ENCODE measurements around the gene NKIRAS2. TPM values are rescaled to one million over a fixed set of nuclear protein-coding genes. Genes with fewer than 3 reads are reported as not detected.

NKIRAS2 gene
- polyA plus RNA-seq, 1 donor (not counting 4 experiments of a cell fraction or from before 2014, with no cell fraction given) = 26.3 TPM

DNA sequence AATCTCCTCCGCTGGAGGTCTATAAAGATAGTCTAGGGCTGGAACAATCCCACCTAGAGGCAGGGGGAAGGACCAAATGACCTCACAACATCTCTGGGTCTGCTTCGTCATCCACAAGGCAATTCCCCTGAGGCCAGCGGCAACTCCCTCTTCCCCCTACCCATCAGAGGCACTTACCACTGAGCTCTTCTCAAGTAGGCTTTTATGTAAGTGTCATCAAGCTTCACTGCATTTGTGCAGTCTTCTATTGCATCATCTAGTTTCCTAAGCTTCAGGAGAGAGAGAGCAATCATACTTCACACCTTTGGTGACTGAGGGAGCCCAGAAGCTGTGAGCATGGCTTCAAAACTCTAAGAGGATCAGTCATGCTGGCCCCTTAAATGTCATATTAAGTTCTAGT, 32.2 kb upstream of the NKIRAS2 start:
- no peak for TF ChIP-seq EZH2 (IDR thresholded peaks at IDR 0.05; ENCODE audit: low read length)
- TF ChIP-seq, protein P1, sequence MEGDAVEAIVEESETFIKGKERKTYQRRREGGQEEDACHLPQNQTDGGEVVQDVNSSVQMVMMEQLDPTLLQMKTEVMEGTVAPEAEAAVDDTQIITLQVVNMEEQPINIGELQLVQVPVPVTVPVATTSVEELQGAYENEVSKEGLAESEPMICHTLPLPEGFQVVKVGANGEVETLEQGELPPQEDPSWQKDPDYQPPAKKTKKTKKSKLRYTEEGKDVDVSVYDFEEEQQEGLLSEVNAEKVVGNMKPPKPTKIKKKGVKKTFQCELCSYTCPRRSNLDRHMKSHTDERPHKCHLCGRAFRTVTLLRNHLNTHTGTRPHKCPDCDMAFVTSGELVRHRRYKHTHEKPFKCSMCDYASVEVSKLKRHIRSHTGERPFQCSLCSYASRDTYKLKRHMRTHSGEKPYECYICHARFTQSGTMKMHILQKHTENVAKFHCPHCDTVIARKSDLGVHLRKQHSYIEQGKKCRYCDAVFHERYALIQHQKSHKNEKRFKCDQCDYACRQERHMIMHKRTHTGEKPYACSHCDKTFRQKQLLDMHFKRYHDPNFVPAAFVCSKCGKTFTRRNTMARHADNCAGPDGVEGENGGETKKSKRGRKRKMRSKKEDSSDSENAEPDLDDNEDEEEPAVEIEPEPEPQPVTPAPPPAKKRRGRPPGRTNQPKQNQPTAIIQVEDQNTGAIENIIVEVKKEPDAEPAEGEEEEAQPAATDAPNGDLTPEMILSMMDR (optimal IDR thresholded peaks at IDR 0.05 in 1 of 3, IDR thresholded peaks at IDR 0.05 in 1 of 3, conservative IDR thresholded peaks at IDR 0.05 in 1 of 3; ENCODE audit: extremely low read depth in 1 of 3, insufficient read depth in 2 of 3, low read length in 3 of 3) = no peak
- H3K27ac ChIP-seq (ENCODE audit: control insufficient read depth, insufficient read depth, low read length) = no peak overlapping the region
- H3K4me2 ChIP-seq (ENCODE audit: control insufficient read depth, extremely low read depth, insufficient read depth, low read depth, low read length) = no peak overlapping the region
- dilution Hi-C loops (cut with MboI; ENCODE audit: extremely low pct_ligation_motif_present, low sequenced_read_pairs) = no loop called here
- no peak overlapping the region for H3K9ac ChIP-seq (ENCODE audit: control insufficient read depth, extremely low read depth, insufficient read depth, low read length)
- H3K9me1 ChIP-seq (ENCODE audit: control insufficient read depth, extremely low read depth, insufficient read depth, low read length) = no peaks in the 10 kb centered on the region
- H3K79me2 ChIP-seq (ENCODE audit: control insufficient read depth, insufficient read depth, low read length) = no peaks in the 10 kb centered on the region
- H3K4me1 ChIP-seq (ENCODE audit: control insufficient read depth, extremely low read depth, insufficient read depth, low read length) = no peaks in the 10 kb centered on the region
- H3K36me3 ChIP-seq (ENCODE audit: control insufficient read depth in 2 of 2, extremely low read depth in 1 of 2, insufficient read depth in 2 of 2, low read length in 2 of 2) = peaks cover 44 to 58% of the 10 kb centered on the region in 2 experiments
- H2AFZ ChIP-seq (ENCODE audit: control insufficient read depth, low read length) = no peak overlapping the region
- FAIRE-seq (no peak), DNase-seq (ENCODE audit: low read depth, low spot score) (no peak)
- H3K4me3 ChIP-seq (ENCODE audit: control insufficient read depth in 2 of 3, extremely low read depth in 1 of 3, insufficient read depth in 2 of 3, low read depth in 1 of 3, low read length in 3 of 3) = no peak overlapping the region
- no peaks in the 10 kb centered on the region for H4K20me1 ChIP-seq (ENCODE audit: control insufficient read depth, extremely low read depth, insufficient read depth, low read length)
- H3K27me3 ChIP-seq (ENCODE audit: control insufficient read depth, extremely low read depth, insufficient read depth, low read length) = no peaks in the 10 kb centered on the region
- no peaks in the 10 kb centered on the region for H3K9me3 ChIP-seq (ENCODE audit: control insufficient read depth, low read depth, low read length)

DNA sequence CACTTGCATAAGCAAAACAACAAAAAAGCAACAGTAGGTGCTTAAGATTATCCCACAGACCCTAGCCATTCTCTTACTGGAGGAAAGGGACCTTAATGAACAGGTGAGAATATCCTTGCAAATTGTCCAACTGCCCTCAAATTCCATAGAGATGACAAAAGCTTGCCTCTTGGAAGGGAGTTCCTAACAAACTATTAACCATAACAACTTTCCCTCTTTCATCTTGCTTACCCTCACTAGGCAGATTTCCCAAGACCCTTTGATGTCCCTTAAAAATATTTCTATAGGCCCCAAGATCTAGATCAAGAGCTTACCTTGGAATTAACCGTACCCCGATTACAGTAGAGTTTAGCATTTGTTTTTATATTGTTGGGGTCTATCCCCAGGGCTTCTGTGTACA, 31.5 kb upstream of the NKIRAS2 start:
- TF ChIP-seq, protein P1 (optimal IDR thresholded peaks at IDR 0.05 in 1 of 3, IDR thresholded peaks at IDR 0.05 in 1 of 3, conservative IDR thresholded peaks at IDR 0.05 in 1 of 3; ENCODE audit: extremely low read depth in 1 of 3, insufficient read depth in 2 of 3, low read length in 3 of 3) = no peak
- TF ChIP-seq EZH2 (IDR thresholded peaks at IDR 0.05; ENCODE audit: low read length) = no peak
- H3K27me3 ChIP-seq (ENCODE audit: control insufficient read depth, extremely low read depth, insufficient read depth, low read length) = no peaks in the 10 kb centered on the region
- DNase-seq (ENCODE audit: low read depth, low spot score) (no peak), FAIRE-seq (no peak)
- dilution Hi-C loops (cut with MboI; ENCODE audit: extremely low pct_ligation_motif_present, low sequenced_read_pairs) = no loop called here
- no peaks in the 10 kb centered on the region for H3K79me2 ChIP-seq (ENCODE audit: control insufficient read depth, insufficient read depth, low read length)
- no peak overlapping the region for H3K4me3 ChIP-seq (ENCODE audit: control insufficient read depth in 2 of 3, extremely low read depth in 1 of 3, insufficient read depth in 2 of 3, low read depth in 1 of 3, low read length in 3 of 3)
- H2AFZ ChIP-seq (ENCODE audit: control insufficient read depth, low read length) = no peak overlapping the region
- no peak overlapping the region for H3K4me2 ChIP-seq (ENCODE audit: control insufficient read depth, extremely low read depth, insufficient read depth, low read depth, low read length)
- H3K4me1 ChIP-seq (ENCODE audit: control insufficient read depth, extremely low read depth, insufficient read depth, low read length) = no peaks in the 10 kb centered on the region
- no peaks in the 10 kb centered on the region for H3K9me3 ChIP-seq (ENCODE audit: control insufficient read depth, low read depth, low read length)
- H3K36me3 ChIP-seq (ENCODE audit: control insufficient read depth in 2 of 2, extremely low read depth in 1 of 2, insufficient read depth in 2 of 2, low read length in 2 of 2) = peaks cover 45 to 56% of the 10 kb centered on the region in 2 experiments
- no peak overlapping the region for H3K27ac ChIP-seq (ENCODE audit: control insufficient read depth, insufficient read depth, low read length)
- no peaks in the 10 kb centered on the region for H3K9me1 ChIP-seq (ENCODE audit: control insufficient read depth, extremely low read depth, insufficient read depth, low read length)
- H4K20me1 ChIP-seq (ENCODE audit: control insufficient read depth, extremely low read depth, insufficient read depth, low read length) = no peaks in the 10 kb centered on the region
- no peak overlapping the region for H3K9ac ChIP-seq (ENCODE audit: control insufficient read depth, extremely low read depth, insufficient read depth, low read length)
